NCI-H460 (cell line): ENCODE measurements around the gene PAPPA2. TPM values are rescaled to one million over a fixed set of nuclear protein-coding genes. Genes with fewer than 3 reads are reported as not detected.

Experiments
- DNase-seq: peaks from one replicate; pipeline ENCODE4 v3.0.0-alpha.2; 2016; ENCODE audit warnings: low read depth; ENCODE audit errors: extremely low read depth
- total RNA-seq: library from RNA; depleted of rRNA; stranded (reverse); fragments of >200 nt; shearing (Covaris generic); gene quantifications from 2 replicates; pipeline ENCODE4 v1.2.3, GENCODE V29; 2014

PAPPA2 gene
- total RNA-seq, 1 experiment from 2014 or later = 30.1 TPM

- DNase-seq = no peak
These were observed 333.0 kb downstream of the PAPPA2 start for GRCh38 chr1:176795929-176796328.

- DNase-seq = no peak
These were observed 333.6 kb downstream of the PAPPA2 start for GRCh38 chr1:176796583-176796982.

DNA sequence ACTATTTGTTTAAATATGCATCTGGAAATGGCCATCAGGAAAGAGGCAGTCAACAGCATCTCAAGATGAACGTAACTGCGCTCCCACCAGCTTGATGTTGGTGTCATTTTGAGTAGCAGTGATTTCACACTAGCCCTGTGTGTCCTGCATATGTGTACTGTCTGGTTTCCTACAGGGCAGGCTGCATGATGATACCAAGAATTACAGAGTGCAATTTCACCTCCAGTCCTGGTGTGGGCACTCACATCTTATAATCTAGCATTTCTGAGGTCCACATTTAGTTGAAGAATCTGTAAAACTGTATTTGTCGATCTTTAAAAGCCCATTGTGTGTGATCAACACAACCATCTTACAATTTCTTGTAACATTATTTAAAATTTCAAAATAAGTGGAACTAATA is 336.4 kb downstream of the PAPPA2 start:
- DNase-seq = no peak

DNA sequence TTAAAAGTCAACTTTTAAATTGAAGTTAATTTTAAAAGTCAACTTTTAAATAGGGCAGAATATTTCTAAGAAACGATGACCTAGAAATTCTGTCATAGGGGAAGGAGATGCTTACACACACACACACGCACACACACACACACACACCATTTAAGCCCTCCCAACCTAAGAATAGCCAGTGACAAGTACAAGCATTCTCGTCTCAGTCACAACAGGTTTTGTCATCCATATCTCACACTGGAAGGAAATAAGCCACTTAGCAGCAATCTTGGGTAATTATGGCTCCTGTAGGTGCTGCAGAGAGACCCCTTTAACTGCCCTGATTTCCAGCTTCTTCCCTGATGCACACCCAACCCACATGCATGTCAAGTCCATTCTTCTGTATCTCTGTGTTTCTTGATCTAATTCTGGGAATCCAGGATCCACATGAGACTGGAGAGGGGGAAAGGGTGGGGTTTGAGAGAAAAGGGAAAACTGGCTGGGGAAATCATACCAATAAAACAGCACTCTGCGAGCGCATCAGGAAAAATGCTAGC is 338.1 kb downstream of the PAPPA2 start:
- DNase-seq = no peak

DNA sequence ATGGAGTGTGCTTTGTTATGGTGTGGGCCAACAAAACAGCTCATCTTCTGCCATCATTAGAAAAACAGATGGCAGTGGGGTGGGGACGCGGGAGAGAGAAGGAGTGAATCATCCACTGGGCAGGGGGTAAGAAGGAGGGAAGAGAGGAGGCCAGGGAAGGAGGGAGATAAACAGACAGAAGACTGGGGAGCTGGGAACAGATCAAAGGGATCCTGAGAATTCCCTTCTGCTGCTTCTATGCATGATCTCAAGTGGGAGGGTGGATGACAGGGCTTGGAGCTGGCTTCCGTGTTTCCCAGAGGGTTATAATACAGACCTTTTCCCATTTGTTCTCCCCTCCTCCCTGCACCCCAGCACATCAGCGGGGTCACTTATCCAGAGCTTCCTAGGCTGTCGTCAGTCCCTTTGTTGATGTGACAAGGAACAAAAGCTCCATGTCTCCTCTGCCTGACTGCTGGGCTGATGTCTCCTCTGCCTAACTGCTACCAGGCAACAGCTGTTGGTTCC is 338.6 kb downstream of the PAPPA2 start:
- no peak for DNase-seq

DNA sequence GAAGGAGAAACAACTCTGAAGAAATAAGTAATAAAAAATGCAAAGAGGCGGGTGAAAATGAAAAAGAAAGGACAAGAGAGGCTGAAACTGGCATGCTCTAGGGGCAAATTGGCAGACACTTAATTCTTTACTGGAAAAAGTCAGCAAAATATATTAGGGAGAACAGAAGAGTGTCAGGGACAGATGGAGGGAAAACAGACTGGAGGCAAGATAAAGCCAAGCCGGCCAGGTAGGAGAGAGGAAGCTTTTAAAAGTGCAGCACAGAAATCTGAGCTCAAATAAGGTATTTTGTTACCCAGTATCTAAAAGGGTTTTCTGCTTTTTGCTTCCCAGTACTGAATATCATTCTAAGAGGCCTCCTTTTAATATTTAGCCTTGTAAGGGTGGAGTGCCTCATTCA is 339.3 kb downstream of the PAPPA2 start:
- no peak for DNase-seq

DNA sequence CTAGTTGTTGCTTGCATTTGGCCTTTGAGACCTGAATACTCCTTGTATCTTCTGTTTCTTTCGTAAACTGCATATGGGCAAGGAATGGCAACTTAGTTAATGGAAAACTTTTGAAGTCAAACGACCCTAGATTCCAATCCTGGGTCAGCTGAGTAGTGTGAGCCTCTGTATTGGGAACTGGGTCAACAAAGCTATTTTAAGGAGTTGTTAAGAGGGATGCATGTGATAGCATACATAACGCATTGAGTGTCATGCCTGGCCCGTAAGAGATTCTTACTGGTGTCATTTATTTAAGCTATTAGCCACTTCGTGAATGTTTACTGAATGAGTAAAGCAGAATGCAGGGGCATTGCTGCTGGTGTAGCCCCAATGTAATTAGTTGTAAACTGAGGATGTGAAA is 340.1 kb downstream of the PAPPA2 start:
- DNase-seq = no peak

DNA sequence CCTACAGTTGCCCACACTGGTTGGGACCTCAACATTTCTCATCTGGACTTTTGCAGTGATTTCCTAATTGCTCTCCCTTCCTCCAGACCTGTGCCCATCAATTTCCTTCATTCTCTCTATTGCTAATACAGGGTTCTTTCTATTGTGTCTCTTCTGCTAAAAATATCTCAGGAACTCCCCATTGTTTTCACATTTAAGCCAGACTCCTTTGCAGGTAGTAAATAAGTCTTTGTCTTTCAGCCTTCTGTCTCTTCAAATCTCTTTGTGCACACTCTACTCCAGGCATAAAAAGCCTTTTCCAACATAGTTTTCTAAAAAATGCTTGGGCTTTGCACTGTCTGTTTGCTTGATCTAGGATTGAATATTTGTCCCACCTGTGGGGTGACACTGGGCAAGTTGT is 340.6 kb downstream of the PAPPA2 start:
- DNase-seq = no peak

DNA sequence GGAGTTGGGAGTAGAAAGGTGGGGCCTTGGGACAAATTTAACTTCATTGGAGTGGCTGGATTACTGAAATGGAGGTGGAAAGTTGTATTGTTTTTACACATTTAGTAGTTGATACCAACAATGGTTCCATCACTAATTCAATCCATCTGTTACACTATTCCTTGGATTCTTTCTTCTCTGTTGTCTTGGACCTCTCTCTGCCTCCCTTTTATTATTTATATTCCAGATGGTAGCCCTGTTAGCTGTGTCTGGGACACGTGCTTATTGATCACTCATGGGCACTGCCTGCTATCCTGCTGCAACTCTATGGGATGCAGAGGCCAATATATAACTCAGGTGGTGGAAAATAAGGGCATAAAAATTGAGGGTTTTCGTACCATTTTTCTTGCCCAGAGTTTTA is 346.3 kb downstream of the PAPPA2 start:
- no peak for DNase-seq

DNA sequence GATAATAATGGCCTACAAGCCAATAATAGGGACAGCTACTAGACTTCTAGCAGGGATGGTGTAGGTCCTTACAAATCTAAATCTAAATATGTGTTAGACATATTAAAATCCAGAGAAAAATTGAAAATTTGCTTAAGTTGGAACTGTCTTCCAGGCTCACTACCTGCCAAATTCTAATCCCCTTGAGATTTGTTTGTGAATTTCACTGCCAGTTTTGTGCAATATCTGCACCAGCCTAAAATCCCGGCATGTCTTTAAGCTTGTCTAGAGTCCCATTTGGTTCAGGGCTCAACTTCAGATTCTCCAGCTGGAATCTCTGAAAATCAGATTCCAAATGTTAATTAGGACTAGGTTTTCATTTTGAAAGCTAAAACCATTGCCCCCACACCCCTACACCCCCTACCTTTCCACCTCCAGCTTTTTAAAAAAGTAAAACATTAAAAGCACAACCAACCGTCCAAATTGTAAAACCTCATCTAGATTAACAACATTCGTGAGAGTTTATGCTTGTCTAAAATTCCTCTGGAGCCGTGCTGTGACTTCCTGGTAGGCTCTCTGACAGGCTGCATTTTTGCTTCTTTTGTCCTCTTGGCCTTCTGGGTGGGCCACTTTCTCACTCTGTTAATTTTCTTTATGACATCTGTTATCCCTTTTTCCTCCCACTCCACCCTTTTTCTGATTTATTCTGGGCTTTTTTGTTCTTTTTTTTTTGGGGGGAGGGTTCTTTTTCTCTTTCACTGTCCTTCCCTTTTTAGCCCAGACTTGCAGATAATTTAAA is 348.7 kb downstream of the PAPPA2 start:
- no peak for DNase-seq

- no peak for DNase-seq
These were observed 352.6 kb downstream of the PAPPA2 start for GRCh38 chr1:176815621-176816020.

- no peak for DNase-seq
These were observed 353.3 kb downstream of the PAPPA2 start for GRCh38 chr1:176816232-176816631.

- DNase-seq = no peak
These were observed 357.5 kb downstream of the PAPPA2 start for GRCh38 chr1:176820391-176821031.

- no peak for DNase-seq
These were observed 363.3 kb downstream of the PAPPA2 start for GRCh38 chr1:176826265-176826664.

- no peak for DNase-seq
These were observed 366.3 kb downstream of the PAPPA2 start for GRCh38 chr1:176829261-176829660.

DNA sequence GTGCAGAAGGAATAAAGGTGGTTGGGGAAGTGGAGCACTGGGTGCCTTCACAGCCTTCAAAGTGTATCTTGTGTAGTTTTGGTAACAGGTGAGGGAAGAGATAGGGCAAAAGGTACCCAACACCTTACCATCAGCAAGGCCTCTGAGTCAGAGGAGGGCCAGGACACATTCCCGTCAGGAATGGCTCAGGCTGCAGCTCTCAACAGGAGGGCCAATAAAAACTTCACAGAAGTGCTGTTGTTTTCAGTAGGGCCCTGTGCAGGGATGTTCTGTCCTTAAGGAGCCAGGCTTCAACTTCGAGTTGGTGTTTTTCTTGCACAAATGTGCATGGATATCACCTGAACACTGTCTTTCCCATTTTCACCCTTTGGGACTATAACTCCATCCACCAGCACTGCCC is 368.2 kb downstream of the PAPPA2 start:
- no peak for DNase-seq

GRCh38 chr1:176837708-176838107 is 374.7 kb downstream of the PAPPA2 start:
- DNase-seq = no peak

DNA sequence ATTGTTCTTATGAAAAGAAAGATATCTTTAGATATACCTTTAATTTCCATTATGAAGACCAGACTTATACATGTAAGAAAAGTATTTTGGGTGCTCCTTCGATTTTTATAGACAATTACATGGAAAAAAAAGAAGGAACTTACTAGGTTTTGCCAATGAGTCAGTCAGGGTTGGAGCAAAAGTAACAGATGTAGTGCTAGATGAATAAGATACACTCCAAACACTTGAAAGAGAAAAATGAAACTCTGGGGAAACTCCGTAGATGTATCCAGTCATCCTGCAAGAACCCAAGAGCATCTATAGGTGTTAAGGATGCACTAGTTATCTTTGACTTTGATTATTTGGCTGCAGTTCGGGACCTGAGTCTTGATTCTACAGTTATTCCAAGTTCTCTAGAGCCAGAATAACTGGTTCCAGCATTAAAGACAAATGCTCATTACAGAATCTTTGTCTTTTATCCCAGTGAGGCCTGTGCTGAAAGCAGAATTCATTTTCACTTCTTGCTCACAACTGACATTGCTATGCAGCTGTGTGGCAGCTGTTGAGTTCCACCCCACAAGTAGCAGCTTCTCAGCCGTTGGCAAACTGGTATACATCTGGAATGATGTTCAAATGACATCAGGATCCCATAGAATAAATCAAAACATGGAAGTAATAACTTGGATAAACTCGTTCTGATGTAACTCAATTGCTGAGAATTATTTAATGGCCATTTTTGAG is 375.5 kb downstream of the PAPPA2 start:
- no peak for DNase-seq

DNA sequence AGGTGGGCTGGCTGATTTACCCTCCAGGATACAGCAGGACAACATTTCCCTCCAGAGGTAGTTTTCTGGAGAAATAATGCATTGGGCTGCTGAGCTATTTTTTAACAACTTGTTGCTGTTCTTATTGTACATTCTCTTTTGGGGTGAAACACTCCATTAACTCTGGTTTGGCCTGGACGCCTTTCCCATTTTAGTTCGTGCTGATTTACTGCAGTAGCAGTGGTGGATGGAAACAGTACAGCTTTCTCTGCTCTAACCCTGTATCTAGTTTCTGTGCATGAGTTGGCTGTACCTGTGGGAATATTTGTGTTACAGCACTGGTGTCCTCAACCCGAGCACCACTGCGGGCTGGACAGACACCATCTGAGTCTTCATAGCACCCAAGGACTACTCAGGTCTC is 376.2 kb downstream of the PAPPA2 start:
- no peak for DNase-seq

- no peak for DNase-seq
These were observed 378.3 kb downstream of the PAPPA2 start for GRCh38 chr1:176841238-176841637.
